HG02943 (cell line): ENCODE results near the gene DNM3.
"Not testable (repeated sequence)": the region's sequence is repeated elsewhere in the genome, so short reads cannot be mapped to it uniquely, and the experiment has no call there.

Source experiments
- ATAC-seq: cut with Tn5 transposase; IDR thresholded peaks from one replicate; pipeline ENCODE4 v1.9.1; 2021; ENCODE audit warnings: mild to moderate bottlenecking, low read depth, moderate library complexity; ENCODE audit not compliant: unreplicated experiment

The DNM3 gene

DNA sequence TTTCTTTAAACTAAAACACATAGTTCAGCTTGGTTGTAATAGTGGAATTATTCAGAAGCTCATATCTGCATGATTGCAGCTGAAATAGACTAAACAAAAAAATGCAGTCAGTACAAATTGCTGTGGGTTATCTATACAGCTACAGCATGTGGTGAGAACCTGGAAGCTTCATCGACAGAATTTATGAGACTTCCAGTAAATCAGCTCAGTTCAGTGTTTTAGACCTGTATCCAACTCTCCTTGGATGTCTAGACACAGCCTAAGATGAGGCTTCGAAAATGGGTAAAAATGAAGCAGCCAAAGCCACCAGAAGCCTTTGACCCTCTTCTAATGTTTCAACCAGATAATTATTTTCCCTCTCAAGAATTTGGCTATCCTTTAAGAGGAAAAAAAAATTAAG lies 452.1 kb downstream of the DNM3 start:
- ATAC-seq: no peak

GRCh38 chr1:172298141-172298540 lies 456.8 kb downstream of the DNM3 start:
- ATAC-seq: no peak

GRCh38 chr1:172298911-172299310 lies 457.6 kb downstream of the DNM3 start:
- no peak for ATAC-seq

DNA sequence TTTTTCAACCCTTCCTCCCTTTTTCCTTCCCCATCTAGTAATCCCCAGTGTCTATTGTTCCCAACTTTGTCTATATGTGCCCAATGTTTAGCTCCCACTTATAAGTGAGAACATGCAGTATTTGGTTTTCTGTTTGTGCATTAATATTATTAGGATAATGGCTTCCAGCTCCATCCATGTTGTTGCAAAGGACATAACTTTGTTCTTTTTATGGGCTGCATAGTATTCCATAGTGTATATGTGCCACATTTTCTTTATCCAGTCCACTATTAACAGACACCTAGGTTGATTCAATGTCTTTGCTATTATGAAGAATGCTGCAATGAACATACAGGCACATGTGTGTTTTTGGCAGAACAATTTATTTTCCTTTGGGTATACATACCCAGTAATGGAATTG lies 458.2 kb downstream of the DNM3 start:
- ATAC-seq: no peak

DNA sequence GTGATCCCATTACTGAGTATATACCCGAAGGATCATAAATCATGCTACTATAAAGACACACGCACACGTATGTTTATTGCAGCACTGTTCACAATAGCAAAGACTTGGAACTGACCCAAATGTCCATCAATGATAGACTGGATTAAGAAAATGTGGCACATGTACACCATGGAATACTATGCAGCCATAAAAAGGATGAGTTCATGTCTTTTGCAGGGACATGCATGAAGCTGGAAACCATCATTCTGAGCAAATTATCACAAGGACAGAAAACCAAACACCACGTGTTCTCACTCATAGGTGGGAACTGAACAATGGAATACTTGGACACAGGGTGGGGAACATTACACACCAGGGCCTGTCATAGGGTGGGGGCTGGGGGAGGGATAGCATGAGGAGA lies 466.2 kb downstream of the DNM3 start:
- ATAC-seq: not testable (repeated sequence)

DNA sequence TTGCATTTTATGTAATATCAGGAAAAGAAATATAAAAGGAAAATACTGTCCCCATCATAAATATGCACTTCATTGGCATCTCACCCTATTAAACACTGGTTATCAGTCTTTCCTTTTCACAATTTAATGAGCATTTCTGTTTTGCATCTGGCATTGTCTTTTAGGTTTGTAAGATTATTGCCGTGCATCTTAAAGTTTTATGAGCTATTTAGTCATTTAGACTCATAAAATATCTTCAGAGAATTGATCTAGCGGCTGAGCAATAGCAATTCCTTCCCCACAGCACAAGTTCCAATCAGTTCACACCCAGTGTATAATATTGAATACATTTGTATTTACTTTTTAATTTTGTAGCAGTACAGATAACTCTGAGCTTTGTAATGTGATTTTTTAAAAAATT lies 466.8 kb downstream of the DNM3 start:
- no peak for ATAC-seq

- ATAC-seq: no peak
These were observed 467.3 kb downstream of the DNM3 start for GRCh38 chr1:172308577-172308976.

DNA sequence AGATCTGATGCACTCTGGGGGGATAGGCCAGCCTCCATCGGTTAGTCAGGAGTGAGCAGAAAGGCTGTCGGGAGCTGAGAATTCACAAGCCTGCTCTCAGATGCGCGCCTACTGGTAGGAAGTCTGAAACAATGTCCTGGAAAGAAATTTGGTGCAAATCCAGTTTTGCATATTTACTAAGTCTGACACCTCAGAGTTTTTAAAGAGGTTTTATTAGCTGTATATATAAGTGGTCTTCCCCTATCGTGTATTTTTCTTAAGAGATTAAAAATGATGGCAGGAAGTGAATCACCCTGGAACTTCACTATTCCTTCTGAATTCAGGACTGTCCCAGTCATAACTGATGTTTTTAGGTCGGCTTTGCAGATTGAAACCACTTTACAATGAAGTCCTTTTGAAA lies 479.4 kb downstream of the DNM3 start:
- ATAC-seq: no peak

GRCh38 chr1:172321451-172321850 lies 480.2 kb downstream of the DNM3 start:
- no peak for ATAC-seq

GRCh38 chr1:172322219-172323061 lies 481.1 kb downstream of the DNM3 start:
- ATAC-seq: no peak

GRCh38 chr1:172323686-172324085 lies 482.4 kb downstream of the DNM3 start:
- ATAC-seq: no peak

- no peak for ATAC-seq
These were observed 482.8 kb downstream of the DNM3 start for GRCh38 chr1:172324086-172324485.

DNA sequence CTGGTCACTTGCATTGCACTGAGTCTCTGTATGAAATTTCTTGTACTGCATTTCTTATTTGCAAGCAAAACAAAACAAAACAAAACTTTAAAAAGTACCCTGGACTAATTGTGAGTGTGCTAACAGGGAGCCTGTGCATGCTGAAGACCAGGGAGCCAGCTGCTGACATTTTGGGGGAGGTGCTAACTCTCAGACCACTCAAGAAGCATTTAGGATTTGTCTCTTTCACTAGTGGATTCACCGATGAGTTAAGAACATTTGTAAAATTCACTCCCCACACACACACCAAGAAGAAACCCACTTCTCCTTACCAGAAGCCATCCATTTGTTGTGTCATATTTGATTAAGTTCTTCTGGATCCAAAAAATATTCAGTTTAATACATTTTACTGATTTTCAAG lies 483.5 kb downstream of the DNM3 start:
- no peak for ATAC-seq

- ATAC-seq: no peak
These were observed 484.2 kb downstream of the DNM3 start for GRCh38 chr1:172325531-172325930.

DNA sequence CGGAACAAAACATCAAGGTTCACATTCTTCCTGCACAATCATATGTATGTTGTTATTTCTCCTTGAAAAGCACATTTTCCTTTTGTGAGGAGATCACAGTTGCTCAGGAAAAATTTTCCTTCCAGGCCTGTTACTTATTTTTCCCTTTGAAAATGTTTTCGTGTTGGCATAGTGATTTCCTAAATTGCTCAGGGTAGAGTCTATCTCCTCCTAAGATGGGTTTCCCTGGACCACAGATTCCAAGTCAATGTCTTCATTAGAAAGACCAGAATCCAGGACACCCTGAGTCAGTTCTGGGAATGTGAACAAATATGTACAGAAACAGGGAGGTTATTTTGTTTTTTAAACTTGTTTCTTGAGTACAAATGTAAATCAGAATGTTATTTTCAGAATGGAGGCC lies 484.8 kb downstream of the DNM3 start:
- ATAC-seq: no peak

DNA sequence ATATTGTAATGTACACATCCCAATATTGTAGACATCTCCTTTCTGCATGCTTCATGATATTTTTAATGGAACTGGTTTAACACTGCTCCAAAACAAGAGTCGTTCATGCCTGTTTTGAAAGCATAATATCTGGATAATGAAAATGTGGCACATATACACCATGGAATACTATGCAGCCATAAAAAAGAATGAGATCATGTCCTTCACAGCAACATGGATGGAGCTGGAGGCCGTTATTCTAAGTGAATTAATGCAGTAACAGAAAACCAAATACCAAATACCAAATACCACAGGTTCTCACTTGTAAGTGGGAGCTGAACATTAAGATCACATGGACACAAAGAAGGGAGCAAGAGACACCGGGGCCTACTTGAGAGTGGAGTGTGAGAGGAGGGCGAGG lies 487.0 kb downstream of the DNM3 start:
- no peak for ATAC-seq

- ATAC-seq: no peak
These were observed 490.9 kb downstream of the DNM3 start for GRCh38 chr1:172332230-172332629.

- no peak for ATAC-seq
These were observed 494.1 kb downstream of the DNM3 start for GRCh38 chr1:172335377-172335776.

DNA sequence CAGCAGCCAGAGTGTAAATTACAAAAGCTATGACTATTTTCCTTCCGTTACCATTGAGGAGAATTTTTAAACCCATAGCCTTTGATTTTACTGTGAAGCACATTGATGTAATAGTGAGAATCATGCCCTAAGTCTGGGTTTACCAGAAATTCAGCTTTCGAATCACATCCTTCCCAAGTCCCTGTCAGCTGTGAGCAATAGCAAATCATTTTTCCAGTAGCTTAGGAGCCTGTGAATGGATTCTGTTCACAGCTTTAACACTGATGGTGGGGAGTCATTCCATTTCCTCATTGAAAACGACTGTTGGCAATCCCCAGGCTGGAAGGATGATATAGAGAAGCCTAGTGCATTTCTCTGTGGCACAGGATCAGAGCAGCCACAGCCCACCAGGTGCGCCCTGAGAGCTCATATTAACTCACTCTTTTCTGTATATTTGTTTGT lies 497.0 kb downstream of the DNM3 start:
- ATAC-seq: no peak

- ATAC-seq: no peak
These were observed 498.5 kb downstream of the DNM3 start for GRCh38 chr1:172339842-172340241.

GRCh38 chr1:172340520-172340919 lies 499.2 kb downstream of the DNM3 start:
- no peak for ATAC-seq

- ATAC-seq: no peak
These were observed 500.4 kb downstream of the DNM3 start for GRCh38 chr1:172341697-172342096.
